Neural progenitor cell (in vitro differentiated cells): ENCODE results near the gene SLC10A7. TPM values are rescaled to one million over a fixed set of nuclear protein-coding genes. Genes with fewer than 3 reads are reported as not detected.

Experiments used
- DNase-seq: peaks from one replicate; pipeline ENCODE4 v3.0.0-alpha.2; 2016; ENCODE audit warnings: low spot score
- H2AFZ ChIP-seq: fragments of 200-600 bp; sonication (generic); replicated peaks from 2 replicates; pipeline ENCODE4 v1.6.1; 2016; ENCODE audit warnings: antibody characterized with exemption
- H3F3A ChIP-seq: fragments of 200-600 bp; sonication (generic); 2 replicates; pipeline ENCODE4 v1.6.1; 2016; ENCODE audit warnings: antibody characterized with exemption, low read depth
- H3K27ac ChIP-seq: fragments of 200-600 bp; sonication (generic); 2 replicates; pipeline ENCODE4 v1.5.1; 2016; ENCODE audit warnings: mild to moderate bottlenecking
- H3K27me3 ChIP-seq: fragments of 200-600 bp; sonication (generic); 2 replicates; pipeline ENCODE4 v1.6.1; 2016; ENCODE audit warnings: mild to moderate bottlenecking, moderate library complexity
- H3K36me3 ChIP-seq: fragments of 200-600 bp; sonication (generic); 2 replicates; pipeline ENCODE4 v1.5.1; 2016
- H3K4me1 ChIP-seq: fragments of 200-600 bp; sonication (generic); 2 replicates; pipeline ENCODE4 v1.6.1; 2016; ENCODE audit warnings: mixed run types
- H3K4me2 ChIP-seq: fragments of 200-600 bp; sonication (generic); 2 replicates; pipeline ENCODE4 v1.6.1; 2016
- H3K4me3 ChIP-seq: fragments of 200-600 bp; sonication (generic); 2 replicates; pipeline ENCODE4 v1.5.1; 2016
- H3K79me2 ChIP-seq: fragments of 200-600 bp; sonication (generic); 2 replicates; pipeline ENCODE4 v1.6.1; 2016; ENCODE audit warnings: low read depth
- H3K9ac ChIP-seq: fragments of 200-600 bp; sonication (generic); 2 replicates; pipeline ENCODE4 v1.6.1; 2016
- H3K9me3 ChIP-seq: fragments of 200-600 bp; sonication (generic); 2 replicates; pipeline ENCODE4 v1.5.1; 2016; ENCODE audit warnings: low read depth
- H4K20me1 ChIP-seq: fragments of 200-600 bp; sonication (generic); 2 replicates; pipeline ENCODE4 v1.6.1; 2016; ENCODE audit warnings: low read depth
- H3K27ac Mint-ChIP-seq: 3 replicates; pipeline ENCODE4 v1.8.0; 2021; ENCODE audit warnings: mixed read lengths
- H3K27me3 Mint-ChIP-seq: 2 replicates; pipeline ENCODE4 v1.8.0; 2022; ENCODE audit warnings: low read depth, mild to moderate bottlenecking, inconsistent platforms, moderate library complexity, mixed read lengths; ENCODE audit not compliant: insufficient read depth
- H3K36me3 Mint-ChIP-seq: 3 replicates; pipeline ENCODE4 v1.8.0; 2021; ENCODE audit warnings: mixed read lengths
- H3K4me1 Mint-ChIP-seq: 3 replicates; pipeline ENCODE4 v1.8.0; 2021; ENCODE audit warnings: mixed read lengths
- H3K4me3 Mint-ChIP-seq: 3 replicates; pipeline ENCODE4 v1.8.0; 2021; ENCODE audit warnings: mild to moderate bottlenecking, moderate library complexity, mixed read lengths
- H3K9me3 Mint-ChIP-seq: 3 replicates; pipeline ENCODE4 v1.8.0; 2020; ENCODE audit warnings: mixed read lengths
- EZH2 ChIP-seq: fragments of 200-600 bp; sonication (generic); IDR thresholded peaks from 2 replicates; pipeline ENCODE4 v1.6.1; 2017; ENCODE audit warnings: antibody characterized with exemption, mild to moderate bottlenecking, moderate library complexity
- EZH2phosphoT487 ChIP-seq: fragments of 200-600 bp; sonication (generic); IDR thresholded peaks from 2 replicates; pipeline ENCODE4 v1.6.1; 2017; ENCODE audit warnings: antibody characterized with exemption
- total RNA-seq: library from RNA; depleted of rRNA; stranded (reverse); fragments of >200 nt; gene quantifications from 2 replicates; pipeline ENCODE4 v1.2.3, GENCODE V29; 2015; ENCODE audit warnings: low replicate concordance
- TF ChIP-seq, protein P1 (sequence below): fragments of 200-600 bp; sonication (generic); IDR thresholded peaks from 2 replicates; pipeline ENCODE4 v1.5.1; 2017; ENCODE audit warnings: antibody characterized with exemption, mild to moderate bottlenecking

Gene SLC10A7
- total RNA-seq, 1 donor from 2014 or later: 9.9 TPM

DNA sequence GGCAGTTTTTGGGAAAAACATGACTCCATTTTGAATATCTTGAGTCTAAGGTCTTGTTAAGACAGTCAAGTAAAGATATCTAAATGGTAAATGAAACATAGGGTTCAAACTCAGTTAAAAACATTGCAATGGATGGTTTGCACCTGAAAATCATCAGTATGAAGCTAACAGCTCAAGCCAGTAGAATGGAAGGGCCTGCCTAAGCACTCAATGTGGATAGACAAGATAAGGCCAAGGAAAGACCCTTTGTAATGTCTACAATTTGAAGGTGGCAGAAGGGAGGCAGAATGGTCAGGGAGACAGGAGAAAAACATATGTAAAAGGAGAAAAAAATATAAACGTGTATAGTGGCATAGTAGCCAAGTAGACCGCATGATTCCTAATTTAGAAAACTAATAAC, 229.2 kb downstream of the SLC10A7 start:
- Histone ChIP-seq H3K4me3 (no peak overlapping the region), H3K79me2 (no peaks in the 10 kb centered on the region), H3K27me3 (no peaks in the 10 kb centered on the region), H3K27ac (no peak overlapping the region), H3K36me3 (no peaks in the 10 kb centered on the region), H3K4me1 (no peaks in the 10 kb centered on the region), H3F3A (no peaks in the 10 kb centered on the region), H4K20me1 (no peaks in the 10 kb centered on the region), H2AFZ (no peak overlapping the region), H3K9ac (no peak overlapping the region), H3K4me2 (no peak overlapping the region), H3K9me3 (no peaks in the 10 kb centered on the region)
- no peak overlapping the region for H3K27ac Mint-ChIP-seq
- no peak overlapping the region for H3K4me3 Mint-ChIP-seq
- TF ChIP-seq, protein P1, sequence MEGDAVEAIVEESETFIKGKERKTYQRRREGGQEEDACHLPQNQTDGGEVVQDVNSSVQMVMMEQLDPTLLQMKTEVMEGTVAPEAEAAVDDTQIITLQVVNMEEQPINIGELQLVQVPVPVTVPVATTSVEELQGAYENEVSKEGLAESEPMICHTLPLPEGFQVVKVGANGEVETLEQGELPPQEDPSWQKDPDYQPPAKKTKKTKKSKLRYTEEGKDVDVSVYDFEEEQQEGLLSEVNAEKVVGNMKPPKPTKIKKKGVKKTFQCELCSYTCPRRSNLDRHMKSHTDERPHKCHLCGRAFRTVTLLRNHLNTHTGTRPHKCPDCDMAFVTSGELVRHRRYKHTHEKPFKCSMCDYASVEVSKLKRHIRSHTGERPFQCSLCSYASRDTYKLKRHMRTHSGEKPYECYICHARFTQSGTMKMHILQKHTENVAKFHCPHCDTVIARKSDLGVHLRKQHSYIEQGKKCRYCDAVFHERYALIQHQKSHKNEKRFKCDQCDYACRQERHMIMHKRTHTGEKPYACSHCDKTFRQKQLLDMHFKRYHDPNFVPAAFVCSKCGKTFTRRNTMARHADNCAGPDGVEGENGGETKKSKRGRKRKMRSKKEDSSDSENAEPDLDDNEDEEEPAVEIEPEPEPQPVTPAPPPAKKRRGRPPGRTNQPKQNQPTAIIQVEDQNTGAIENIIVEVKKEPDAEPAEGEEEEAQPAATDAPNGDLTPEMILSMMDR: no peak
- TF ChIP-seq EZH2phosphoT487 (no peak), EZH2 (no peak)
- no peaks in the 10 kb centered on the region for H3K9me3 Mint-ChIP-seq
- no peaks in the 10 kb centered on the region for H3K4me1 Mint-ChIP-seq
- no peak for DNase-seq
- no peaks in the 10 kb centered on the region for H3K36me3 Mint-ChIP-seq
- no peaks in the 10 kb centered on the region for H3K27me3 Mint-ChIP-seq

- Histone ChIP-seq H3K27ac (no peak overlapping the region), H3K79me2 (no peaks in the 10 kb centered on the region), H3K4me2 (no peak overlapping the region), H3K9ac (no peak overlapping the region), H3F3A (no peaks in the 10 kb centered on the region), H3K4me3 (no peak overlapping the region), H3K27me3 (no peaks in the 10 kb centered on the region), H2AFZ (no peak overlapping the region), H3K36me3 (no peaks in the 10 kb centered on the region), H4K20me1 (no peaks in the 10 kb centered on the region), H3K4me1 (no peaks in the 10 kb centered on the region), H3K9me3 (no peaks in the 10 kb centered on the region)
- DNase-seq: no peak
- no peak overlapping the region for H3K4me3 Mint-ChIP-seq
- H3K27ac Mint-ChIP-seq: no peak overlapping the region
- no peaks in the 10 kb centered on the region for H3K36me3 Mint-ChIP-seq
- no peaks in the 10 kb centered on the region for H3K4me1 Mint-ChIP-seq
- no peaks in the 10 kb centered on the region for H3K27me3 Mint-ChIP-seq
- TF ChIP-seq EZH2 (no peak), EZH2phosphoT487 (no peak)
- TF ChIP-seq, protein P1: peak; percentile 20
- no peaks in the 10 kb centered on the region for H3K9me3 Mint-ChIP-seq
Observed at GRCh38 chr4:146291313-146291712, 230.4 kb downstream of the SLC10A7 start.

GRCh38 chr4:146288193-146288592, 233.5 kb downstream of the SLC10A7 start:
- Histone ChIP-seq H3K4me2 (no peak overlapping the region), H3K36me3 (no peaks in the 10 kb centered on the region), H3K27me3 (no peaks in the 10 kb centered on the region), H3K9ac (no peak overlapping the region), H3K79me2 (no peaks in the 10 kb centered on the region), H3K9me3 (no peaks in the 10 kb centered on the region), H2AFZ (no peak overlapping the region), H3K27ac (no peak overlapping the region), H3K4me3 (no peak overlapping the region), H3K4me1 (no peaks in the 10 kb centered on the region), H3F3A (no peaks in the 10 kb centered on the region), H4K20me1 (no peaks in the 10 kb centered on the region)
- H3K27ac Mint-ChIP-seq: no peak overlapping the region
- no peaks in the 10 kb centered on the region for H3K4me1 Mint-ChIP-seq
- no peaks in the 10 kb centered on the region for H3K9me3 Mint-ChIP-seq
- no peak overlapping the region for H3K4me3 Mint-ChIP-seq
- TF ChIP-seq EZH2: no peak
- TF ChIP-seq, protein P1: no peak
- TF ChIP-seq EZH2phosphoT487: no peak
- DNase-seq: no peak
- no peaks in the 10 kb centered on the region for H3K36me3 Mint-ChIP-seq
- no peaks in the 10 kb centered on the region for H3K27me3 Mint-ChIP-seq
